Peyer's patch (tissue), 4 donors: Measurements from ENCODE around the gene MCRIP2.

ENCODE experiments used
- CTCF ChIP-seq, 6 experiments: fragments of 450-650 bp in 4 of 6; fragments of 200-600 bp in 2 of 6; sonication (generic) in 1 of 6; IDR thresholded peaks; one replicate each; pipeline ENCODE4 v1.5.1; 2017 to 2019; ENCODE audit warnings: antibody characterized with exemption in 6 of 6, mild to moderate bottlenecking in 3 of 6, moderate library complexity in 1 of 6
- POLR2A ChIP-seq, 2 donors: fragments of 450-650 bp; IDR thresholded peaks; one replicate each; pipeline ENCODE4 v1.5.1; 2017; ENCODE audit warnings: antibody characterized with exemption in 2 of 2, mild to moderate bottlenecking in 2 of 2, moderate library complexity in 2 of 2

GRCh38 chr16:627454-628239, 14.0 kb upstream of the MCRIP2 start:
- no peak for TF ChIP-seq CTCF (IDR thresholded peaks at IDR 0.05)
- TF ChIP-seq POLR2A (IDR thresholded peaks at IDR 0.05): no peak
